Posterior cingulate gyrus (tissue), 11 donors: ENCODE results near the gene GJB6.
"Not testable (repeated sequence)": the region's sequence is repeated elsewhere in the genome, so short reads cannot be mapped to it uniquely, and the experiment has no call there.

Experiments
- DNase-seq, 10 donors: peaks; one replicate each; pipeline versions ENCODE4 v3.0.0 to v3.0.0-alpha.2; 2020 to 2021; ENCODE audit warnings: mixed read lengths in 3 of 10
- intact Hi-C: fragments of 100-400 bp; cut with DNase I; formaldehyde crosslinking; loops from one replicate; pipeline ENCODE4 v1.15.1; 2023

The GJB6 gene

GRCh38 chr13:20231839-20232555, at the start of gene GJB6:
Gene GJB6, minus strand, starts transcription at chr13:20232319. Its CDS starts 8,839 bp downstream, at chr13:20223480.
- intact Hi-C loops = no loop called here
- peak in 1 of 10 donors; percentile 74 for DNase-seq

- DNase-seq, intact Hi-C loops: not testable (repeated sequence)
Measured at GRCh38 chr13:20276901-20277300, 44.8 kb upstream of the GJB6 start.

- no peak for DNase-seq
- intact Hi-C loops = no loop called here
Measured at GRCh38 chr13:20274466-20274865, 42.3 kb upstream of the GJB6 start.

GRCh38 chr13:20272588-20273171, 40.6 kb upstream of the GJB6 start:
- intact Hi-C loops = no loop called here
- peak in 1 of 10 donors; percentile 74 for DNase-seq

GRCh38 chr13:20272104-20272503, 40.0 kb upstream of the GJB6 start:
- intact Hi-C loops = no loop called here
- no peak for DNase-seq

DNA sequence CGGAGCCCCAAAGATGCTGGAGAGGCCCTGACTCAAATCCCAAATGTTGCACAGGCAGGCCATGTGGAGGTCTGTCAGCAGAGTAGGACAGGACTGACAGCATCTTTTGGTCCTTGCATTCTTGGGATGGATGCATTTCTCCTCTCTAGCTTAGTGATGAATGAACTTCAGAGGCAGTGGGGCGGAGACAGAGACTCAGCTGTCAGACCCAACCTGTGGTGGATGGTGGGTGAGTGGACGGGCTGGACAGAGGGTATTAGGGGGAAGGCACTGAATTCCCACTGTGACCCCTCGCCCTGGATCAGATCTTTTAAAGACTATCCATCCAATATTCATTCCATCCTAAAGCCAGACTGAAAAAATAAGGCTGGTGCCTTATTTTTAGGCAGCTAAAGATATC, 39.3 kb upstream of the GJB6 start:
- DNase-seq = peak in 1 of 10 donors; percentile 55
- intact Hi-C loops = no loop called here

DNA sequence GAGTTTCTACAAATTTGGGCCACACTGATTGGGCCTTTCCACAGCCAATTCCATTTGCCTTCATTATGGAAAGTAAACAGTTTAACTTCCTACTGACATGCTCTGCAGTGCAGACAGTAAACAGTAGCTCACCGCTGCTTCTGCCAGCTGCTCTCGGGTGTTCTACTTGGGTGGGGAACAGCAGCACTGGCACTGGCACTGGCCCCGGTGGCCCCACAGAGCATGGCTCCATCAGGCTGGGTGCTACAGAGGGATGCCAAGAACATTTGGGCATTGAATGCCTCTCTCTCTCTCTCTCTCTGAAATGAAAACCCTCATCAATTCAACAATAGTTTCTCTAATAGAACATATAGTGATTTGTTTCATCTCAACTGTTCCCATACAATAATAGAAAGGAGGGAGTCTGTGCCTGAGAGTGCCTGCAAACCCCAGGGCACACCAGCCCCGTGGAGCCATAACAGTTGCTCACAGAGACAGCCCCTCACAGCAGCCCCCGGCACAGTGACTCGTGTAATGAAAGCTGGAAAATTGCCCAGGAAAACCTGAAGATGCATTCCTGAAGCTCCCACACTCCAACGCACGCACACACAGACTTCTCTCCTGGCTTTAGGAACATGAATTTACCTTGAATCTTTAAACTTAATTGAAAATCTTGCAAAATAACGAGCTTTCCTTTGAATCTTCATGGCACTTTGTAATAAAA, 38.2 kb upstream of the GJB6 start:
- peak in 1 of 10 donors; percentile 79 for DNase-seq
- intact Hi-C loops = no loop called here

GRCh38 chr13:20264271-20265018, 32.3 kb upstream of the GJB6 start:
- intact Hi-C loops = no loop called here
- DNase-seq = no peak

- intact Hi-C loops = no loop called here
- no peak for DNase-seq
Measured at GRCh38 chr13:20263393-20264044, 31.4 kb upstream of the GJB6 start.

DNA sequence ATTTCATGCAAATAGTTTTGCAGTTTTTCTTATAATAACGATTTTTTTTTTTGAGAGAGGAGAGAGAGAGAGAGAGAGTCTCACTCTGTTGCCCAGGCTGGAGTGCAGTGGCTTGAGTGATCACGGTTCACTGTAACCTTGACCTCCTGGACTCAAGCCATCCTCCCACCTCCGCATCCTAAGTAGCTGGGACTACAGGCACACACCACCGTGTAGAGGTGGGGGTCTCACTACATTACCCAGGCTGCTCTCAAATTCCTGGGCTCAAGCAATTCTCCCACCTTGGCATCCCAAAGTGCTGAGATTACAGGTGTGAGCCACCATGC, 26.8 kb upstream of the GJB6 start:
- no peak for DNase-seq
- intact Hi-C loops = no loop called here

DNA sequence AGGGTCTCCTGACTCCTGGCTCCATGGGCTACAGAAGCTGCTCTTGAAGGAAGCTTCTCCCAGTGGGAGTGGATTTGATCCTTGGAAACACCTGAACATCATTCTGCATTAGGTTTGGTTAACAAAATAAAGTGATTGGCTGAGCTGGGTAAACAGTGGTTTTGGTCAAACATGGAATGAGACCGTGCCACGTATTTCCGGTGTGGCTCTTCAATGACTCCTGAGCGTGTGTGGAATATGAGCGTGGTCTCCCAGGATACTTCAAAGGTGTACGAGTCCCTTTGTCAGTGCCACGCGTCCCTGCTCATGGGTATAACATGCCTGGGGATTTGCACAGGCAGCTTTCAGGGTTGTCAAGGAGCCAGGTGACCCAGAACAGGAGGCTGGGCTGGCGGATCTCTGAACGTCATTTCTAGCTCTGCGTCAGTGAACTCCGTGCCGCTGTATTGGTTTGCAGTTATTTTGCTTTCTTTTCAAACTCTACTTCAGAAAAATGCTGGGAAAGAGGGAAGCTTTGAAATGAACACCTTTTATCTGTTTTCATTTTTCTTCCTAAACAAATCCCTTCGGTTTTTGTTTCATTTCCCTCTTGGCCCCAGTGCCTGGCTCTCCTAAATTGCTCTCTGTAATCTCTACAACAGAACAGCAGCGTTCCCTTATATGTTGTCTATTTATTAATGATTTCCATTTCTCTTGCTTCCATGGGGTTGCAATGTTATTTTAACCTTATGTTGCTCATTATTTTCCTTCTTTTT, 26.3 kb upstream of the GJB6 start:
- DNase-seq = no peak
- intact Hi-C loops = no loop called here

DNA sequence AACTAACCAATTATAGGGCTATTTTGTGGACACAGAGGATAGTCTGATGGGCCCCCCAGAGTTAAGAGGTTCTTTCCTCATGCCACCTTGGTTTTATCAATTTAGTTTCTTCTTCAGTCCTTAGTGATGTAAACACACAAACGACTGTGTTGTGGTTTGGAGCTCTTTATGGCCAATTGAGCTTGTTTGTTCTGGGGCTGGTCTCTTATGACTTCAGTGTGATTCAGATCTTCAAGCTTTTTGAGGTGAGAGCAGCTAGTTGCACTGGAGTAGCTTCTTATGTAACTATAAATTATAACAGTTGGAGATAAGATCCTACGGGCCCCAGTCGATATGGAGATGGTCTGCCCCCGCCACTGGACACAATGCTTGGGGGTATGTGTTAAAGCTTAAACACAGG, 22.0 kb upstream of the GJB6 start:
- no peak for DNase-seq
- intact Hi-C loops = no loop called here

DNA sequence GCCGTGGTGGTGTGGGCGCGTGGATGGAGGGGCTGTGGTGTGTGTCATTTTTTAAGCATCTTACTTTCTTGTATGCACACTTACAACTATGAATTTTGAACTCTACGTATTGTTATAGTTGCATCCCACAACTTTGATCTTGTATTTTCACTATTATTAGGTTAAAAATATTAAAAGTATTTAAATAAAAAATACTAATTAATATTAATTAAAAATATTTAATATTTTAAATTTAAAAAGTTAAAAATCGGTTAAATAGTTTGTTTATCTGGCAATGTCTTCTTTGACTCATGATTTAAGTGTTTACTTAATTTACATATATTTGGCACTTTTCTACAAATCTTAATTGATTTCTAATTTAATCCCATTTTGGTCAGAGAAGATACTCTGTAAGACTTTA, 17.8 kb upstream of the GJB6 start:
- intact Hi-C loops = no loop called here
- no peak for DNase-seq

DNA sequence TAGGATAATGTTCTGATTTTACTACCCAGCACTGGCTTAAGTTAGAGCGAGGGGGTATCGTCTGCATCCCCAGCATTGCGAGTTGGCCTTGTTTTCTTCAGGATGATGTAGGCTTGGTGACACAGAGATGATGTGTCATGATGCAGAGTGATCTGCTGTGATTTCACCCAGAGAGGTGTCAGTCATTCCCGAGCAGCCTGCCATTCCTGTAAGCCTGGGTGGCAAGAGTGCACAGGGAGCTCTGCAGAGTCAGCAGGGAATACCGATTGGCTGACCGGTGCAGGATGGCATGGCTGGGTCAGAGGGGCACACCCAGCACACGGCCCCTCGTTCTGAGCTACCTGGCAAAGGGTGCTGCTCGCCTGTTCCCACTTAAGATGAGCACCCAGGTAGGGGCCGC, 15.8 kb upstream of the GJB6 start:
- DNase-seq = no peak
- intact Hi-C loops = no loop called here

DNA sequence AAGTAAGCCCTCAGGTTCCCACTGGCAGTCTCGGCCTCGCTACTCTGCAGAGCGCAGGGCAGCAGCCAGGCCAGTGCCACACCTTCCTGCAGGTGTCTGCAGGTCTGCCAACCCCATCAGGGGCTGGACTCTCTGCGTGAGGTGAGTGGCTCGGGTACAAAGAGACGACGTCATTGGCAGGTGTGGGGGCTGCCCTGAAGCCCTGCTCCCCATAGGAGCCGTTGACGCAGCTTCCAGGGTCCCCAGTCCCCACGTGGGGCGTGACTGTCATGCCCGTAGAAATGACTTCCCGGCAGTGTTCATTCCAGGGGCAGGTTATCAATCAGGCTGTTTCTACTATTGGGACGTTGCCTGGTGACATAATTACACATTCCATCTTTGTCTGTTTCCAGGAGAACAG, 15.3 kb upstream of the GJB6 start:
- no peak for DNase-seq
- intact Hi-C loops = no loop called here

DNA sequence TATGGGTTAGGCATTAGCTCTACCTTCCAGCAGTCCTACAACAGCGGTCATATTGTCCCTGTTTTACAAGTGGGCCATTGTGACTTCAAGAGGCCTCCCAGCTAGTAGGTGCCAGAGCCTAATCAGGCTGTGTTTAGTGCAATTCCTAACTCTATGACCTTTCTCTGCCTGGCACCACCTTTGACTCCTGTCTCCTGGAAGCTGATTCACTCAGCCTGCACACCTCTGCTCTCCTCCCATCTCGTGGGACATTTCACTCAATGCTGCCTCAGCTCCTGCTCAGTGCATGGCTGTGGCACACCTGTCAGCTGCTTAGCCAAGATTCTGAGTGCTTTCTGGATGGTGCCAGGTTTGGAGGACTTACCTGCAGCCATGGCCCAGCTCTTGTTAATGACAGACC, 9.5 kb upstream of the GJB6 start:
- intact Hi-C loops = no loop called here
- no peak for DNase-seq

DNA sequence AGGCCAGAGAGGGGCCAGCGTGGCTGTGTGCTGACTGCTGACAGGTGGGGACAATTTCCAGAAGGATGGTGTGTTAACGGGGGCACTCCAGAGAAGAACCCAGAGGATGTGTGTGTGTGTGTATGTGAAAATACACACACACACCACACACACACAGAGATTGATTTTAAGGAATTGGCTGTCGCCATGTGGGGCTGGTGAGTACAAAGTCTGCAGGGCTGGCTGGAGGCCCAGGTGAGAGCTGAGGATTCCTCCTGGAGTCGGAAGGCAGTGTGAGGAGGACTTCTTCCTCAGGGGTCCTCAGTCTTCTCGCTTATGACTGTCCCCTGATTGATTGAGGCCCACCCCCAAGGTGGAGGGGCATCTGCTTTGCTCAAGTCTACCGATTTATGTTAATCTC, 7.6 kb upstream of the GJB6 start:
- no peak for DNase-seq
- intact Hi-C loops = no loop called here

- no peak for DNase-seq
- intact Hi-C loops = no loop called here
Measured at GRCh38 chr13:20232556-20233277, 598 bp upstream of the GJB6 start.
